ENCODE measurements around the gene TMC1.

GRCh38 chr9:72687331-72687730 is 165.9 kb downstream of the TMC1 start:
- TF ChIP-seq POLR2AphosphoS5 (IDR thresholded peaks at IDR 0.05; ENCODE audit: low read depth, low read length) (no peak), CTCF (IDR thresholded peaks at IDR 0.05) (no peak), TCF7L2 (IDR thresholded peaks at IDR 0.05; ENCODE audit: low read depth, low read length) (no peak), SIN3A (IDR thresholded peaks at IDR 0.05; ENCODE audit: borderline replicate concordance, insufficient read depth, low read depth, low read length) (no peak)

All from Panc1 (cell line).